IPS-18c (cell line): ENCODE results near the gene ZBTB43.
"Not testable (repeated sequence)": the region's sequence is repeated elsewhere in the genome, so short reads cannot be mapped to it uniquely, and the experiment has no call there.

ENCODE experiments used
- H3K4me3 ChIP-seq: 2 replicates; pipeline ENCODE4 v1.7.0; 2013; ENCODE audit warnings: low read depth, mild to moderate bottlenecking, low read length, moderate library complexity; ENCODE audit not compliant: insufficient read depth
- H3K9me3 ChIP-seq: one replicate; pipeline ENCODE4 v1.6.1; 2013; ENCODE audit warnings: mild to moderate bottlenecking, low read length, moderate library complexity; ENCODE audit not compliant: control insufficient read depth, insufficient read depth

Gene ZBTB43, protein sequence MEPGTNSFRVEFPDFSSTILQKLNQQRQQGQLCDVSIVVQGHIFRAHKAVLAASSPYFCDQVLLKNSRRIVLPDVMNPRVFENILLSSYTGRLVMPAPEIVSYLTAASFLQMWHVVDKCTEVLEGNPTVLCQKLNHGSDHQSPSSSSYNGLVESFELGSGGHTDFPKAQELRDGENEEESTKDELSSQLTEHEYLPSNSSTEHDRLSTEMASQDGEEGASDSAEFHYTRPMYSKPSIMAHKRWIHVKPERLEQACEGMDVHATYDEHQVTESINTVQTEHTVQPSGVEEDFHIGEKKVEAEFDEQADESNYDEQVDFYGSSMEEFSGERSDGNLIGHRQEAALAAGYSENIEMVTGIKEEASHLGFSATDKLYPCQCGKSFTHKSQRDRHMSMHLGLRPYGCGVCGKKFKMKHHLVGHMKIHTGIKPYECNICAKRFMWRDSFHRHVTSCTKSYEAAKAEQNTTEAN

DNA sequence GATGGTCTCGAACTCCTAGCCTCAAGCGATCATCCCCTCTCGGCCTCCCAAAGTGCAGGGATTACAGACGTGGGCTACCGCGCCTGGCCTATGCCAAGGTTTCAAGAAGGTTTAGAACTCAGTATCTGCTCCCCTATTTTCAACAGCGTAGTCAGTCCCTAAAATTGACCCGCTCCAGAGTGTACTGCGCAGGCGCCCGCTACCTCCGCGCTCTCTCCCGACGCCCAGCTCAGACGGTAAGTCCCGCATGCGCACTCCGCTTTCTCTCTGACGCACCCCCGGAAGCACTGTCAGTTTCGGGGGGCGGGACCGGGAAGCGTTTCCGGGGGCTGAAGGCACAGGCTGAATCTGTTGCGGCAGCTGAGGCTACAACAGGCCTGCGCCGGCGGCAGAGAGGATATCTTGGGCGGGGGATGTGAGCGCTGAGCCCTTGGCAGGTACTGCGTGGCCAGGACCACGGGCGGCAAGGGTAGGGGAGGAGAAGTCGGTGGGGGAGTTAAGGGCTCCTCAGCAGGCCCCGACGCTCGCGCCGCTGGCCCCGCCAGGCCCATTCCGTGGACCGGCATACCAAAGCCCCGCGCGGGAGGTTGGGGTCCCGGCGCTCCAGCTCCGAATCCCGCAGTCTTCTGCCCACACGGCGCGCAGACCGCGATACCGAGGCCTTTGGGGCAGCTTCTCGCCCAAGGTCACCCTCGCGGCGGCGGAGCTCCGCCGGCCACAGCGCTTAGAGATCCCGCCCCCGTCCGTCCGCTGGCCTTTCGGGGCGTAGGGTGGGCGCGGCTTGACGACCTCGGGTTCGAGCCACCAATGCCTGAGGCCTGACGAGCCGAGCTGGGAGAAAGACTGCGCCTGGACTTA is at the start of gene ZBTB43:
TSS of gene ZBTB43 (plus strand) at position 345 of the 858 bp plus-strand sequence. CDS start 27,470 bp downstream, outside the sequence.
- peak within 1 kb of the TSS; percentile 99 for H3K4me3 ChIP-seq

DNA sequence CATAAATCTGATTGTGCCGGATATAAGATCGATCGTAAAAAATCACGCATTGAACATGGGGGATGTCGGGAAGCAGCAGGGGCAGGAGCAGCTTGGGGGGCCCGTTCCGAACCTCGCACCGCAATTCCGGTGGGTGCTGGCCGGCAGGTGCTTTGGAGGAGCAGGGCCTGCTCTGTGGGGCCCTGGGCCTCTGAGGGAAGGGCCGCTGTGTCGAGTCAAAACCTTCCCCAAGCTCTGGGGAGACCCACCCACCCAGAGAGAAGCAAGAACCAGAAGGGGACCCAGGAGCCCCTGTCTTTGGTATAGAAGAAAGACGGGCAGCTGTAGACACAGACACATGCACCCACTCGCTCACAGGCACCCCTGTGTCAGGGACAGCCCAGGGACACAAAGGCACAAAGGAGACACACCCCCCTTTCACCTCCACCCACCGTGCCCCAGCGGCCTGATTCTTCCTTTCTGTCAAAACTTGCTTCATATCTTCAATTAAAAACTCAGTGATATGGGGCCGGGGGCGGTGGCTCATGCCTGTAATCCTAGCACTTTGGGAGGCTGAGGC is 49.4 kb upstream of the ZBTB43 start:
- H3K9me3 ChIP-seq: no peaks in the 10 kb centered on the region
- H3K4me3 ChIP-seq: no peak overlapping the region

More for the DNA sequence above, at the start of gene ZBTB43:
- no peaks in the 10 kb centered on the region for H3K9me3 ChIP-seq

DNA sequence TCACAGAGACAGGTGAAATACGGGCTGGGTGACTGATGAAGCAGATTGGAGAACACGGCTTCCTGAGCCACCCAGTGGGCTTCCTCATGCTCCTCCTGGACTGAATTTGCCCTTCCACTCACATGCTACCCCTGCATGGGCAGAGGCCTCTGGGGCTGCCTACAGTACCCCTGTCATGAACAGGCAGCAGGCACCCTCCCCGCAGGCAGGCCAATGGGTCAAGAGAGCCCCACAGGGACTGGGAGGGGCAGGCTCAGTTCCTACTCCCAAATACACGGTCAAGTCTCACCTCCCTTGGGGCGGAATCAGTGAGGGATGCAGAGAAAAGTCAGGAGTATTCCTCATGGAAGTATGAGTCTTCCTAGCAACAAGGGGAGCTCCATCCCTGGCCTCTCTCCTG is 48.6 kb upstream of the ZBTB43 start:
- H3K4me3 ChIP-seq: no peak overlapping the region
- H3K9me3 ChIP-seq: no peaks in the 10 kb centered on the region

GRCh38 chr9:126756876-126757415 is 47.9 kb upstream of the ZBTB43 start:
- Histone ChIP-seq H3K4me3 (no peak overlapping the region), H3K9me3 (no peaks in the 10 kb centered on the region)

DNA sequence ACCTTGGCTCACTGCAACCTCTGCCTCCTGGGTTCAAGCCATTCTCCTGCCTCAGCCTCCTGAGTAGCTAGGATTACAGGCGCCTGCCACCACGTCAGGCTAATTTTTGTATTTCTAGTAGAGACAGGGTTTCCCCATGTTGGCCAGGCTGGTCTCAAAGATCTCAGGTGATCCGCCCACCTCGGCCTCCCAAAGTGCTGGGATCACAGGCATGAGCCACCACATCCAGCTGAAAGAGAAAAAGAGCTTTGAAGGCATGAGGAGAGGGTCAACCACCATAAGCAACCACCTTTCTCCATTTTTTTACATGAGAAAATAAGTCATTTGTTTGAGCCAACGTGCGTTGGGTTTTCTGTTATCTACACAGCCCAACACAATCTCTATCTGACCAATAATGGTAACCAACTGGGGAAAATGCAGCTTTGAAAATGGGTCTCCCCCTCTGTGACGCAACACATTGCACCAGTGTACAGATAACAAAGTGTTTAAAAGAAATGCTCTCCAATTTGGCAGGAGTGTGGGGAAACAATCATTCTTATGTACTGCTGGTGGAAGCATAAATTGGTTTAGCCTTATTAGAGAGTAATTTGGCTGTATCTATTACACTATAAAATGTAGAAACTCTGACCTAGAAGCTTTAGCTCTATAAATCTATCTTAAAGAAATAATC is 45.8 kb upstream of the ZBTB43 start:
- no peak overlapping the region for H3K4me3 ChIP-seq

DNA sequence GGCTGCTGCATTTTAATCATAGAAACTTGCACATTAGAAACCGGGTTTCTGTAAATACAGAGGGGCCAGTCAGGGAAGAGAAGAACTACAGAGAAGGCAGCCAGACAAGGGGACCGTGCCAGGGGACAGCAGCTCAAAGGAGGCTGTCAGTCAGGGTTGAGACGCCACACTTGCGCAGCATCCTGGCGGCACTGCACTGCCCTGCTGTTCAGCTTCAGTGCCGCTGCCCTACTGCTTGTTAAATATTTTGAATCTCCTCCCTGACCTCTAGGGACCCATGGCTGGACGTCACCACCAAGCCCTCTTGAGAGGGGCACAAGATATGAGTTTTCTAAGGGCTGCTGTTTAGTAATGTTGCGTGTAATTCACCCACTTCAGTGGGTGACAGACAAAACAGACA is 43.6 kb upstream of the ZBTB43 start:
- Histone ChIP-seq H3K9me3 (no peaks in the 10 kb centered on the region), H3K4me3 (no peak overlapping the region)

More for the DNA sequence above, 45.8 kb upstream of the ZBTB43 start:
- H3K9me3 ChIP-seq: no peaks in the 10 kb centered on the region

- Histone ChIP-seq H3K4me3 (no peak overlapping the region), H3K9me3 (no peaks in the 10 kb centered on the region)
These were observed 41.6 kb upstream of the ZBTB43 start for GRCh38 chr9:126763130-126763764.

GRCh38 chr9:126773004-126773607 is 31.7 kb upstream of the ZBTB43 start:
- peaks cover 3% of the 10 kb centered on the region for H3K9me3 ChIP-seq
- H3K4me3 ChIP-seq: no peak overlapping the region

- peaks cover 5% of the 10 kb centered on the region for H3K9me3 ChIP-seq
- no peak overlapping the region for H3K4me3 ChIP-seq
These were observed 28.9 kb upstream of the ZBTB43 start for GRCh38 chr9:126775926-126776325.

DNA sequence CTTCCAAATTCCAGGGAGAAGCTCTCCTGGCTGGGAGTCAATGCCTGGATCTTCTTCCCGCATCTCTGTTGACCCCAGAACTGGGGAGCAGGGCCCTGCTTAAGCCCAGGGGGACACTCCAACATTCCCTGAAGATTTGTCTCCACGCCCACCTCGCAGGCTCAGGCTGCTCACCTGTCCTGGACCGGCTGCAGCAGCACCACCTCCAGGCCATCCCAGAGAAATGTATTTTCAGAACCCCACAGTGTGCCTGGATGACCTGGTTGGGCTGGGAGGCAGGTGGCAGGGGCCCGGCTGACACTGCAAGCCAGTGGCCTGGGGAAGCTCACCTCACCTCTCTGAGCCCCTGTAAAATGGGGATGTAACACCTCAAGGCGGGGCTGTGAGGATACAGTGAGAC is 27.1 kb upstream of the ZBTB43 start:
- H3K9me3 ChIP-seq: peaks cover 5% of the 10 kb centered on the region
- H3K4me3 ChIP-seq: no peak overlapping the region

DNA sequence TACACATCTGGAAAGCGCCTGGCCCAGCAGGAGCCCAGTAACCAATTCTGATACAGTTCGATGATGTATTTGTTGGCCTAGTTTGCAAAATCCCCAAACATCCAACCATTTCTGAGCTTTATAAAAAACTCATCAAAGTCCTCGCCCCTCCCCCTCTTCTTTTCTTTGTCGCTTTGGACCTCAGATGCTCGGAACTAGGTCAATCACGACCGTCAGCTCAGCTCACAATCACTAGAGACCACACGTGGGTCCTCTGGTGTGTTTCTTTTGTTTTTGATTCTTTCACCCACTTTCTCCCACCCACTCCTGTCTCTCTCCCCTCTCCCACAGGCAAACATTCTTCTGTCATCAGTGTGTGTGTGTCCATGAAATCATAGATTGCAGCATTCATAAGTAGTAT is 26.7 kb upstream of the ZBTB43 start:
- Histone ChIP-seq H3K9me3 (peaks cover 5% of the 10 kb centered on the region), H3K4me3 (no peak overlapping the region)

GRCh38 chr9:126778696-126779095 is 26.1 kb upstream of the ZBTB43 start:
- H3K9me3 ChIP-seq, H3K4me3 ChIP-seq: not testable (repeated sequence)

- Histone ChIP-seq H3K4me3 (no peak overlapping the region), H3K9me3 (peaks cover 2% of the 10 kb centered on the region)
These were observed 23.4 kb upstream of the ZBTB43 start for GRCh38 chr9:126781186-126782052.

- peaks cover 2% of the 10 kb centered on the region for H3K9me3 ChIP-seq
- no peak overlapping the region; the same call in 1 of the 2 replicates for H3K4me3 ChIP-seq
These were observed 22.8 kb upstream of the ZBTB43 start for GRCh38 chr9:126782053-126782388.

DNA sequence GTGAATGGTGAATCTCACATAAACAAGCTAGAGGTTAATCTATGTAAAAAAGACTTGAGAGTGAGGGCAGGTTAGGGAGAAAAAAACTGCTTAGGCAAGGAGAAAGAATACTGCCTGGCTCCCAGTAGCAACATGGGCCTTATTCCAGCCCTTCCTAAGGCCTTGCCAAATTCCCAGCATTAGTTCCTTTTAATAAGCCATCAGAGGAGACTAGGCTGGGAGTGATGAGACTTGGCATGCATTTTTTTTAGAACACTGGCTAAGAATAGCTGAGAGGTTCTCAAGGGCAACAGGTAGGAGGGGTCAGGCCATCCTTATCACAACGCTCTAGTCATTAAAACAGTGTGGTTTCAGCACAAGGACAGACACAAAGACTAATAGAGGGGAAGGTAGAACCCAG is 20.9 kb upstream of the ZBTB43 start:
- no peaks in the 10 kb centered on the region for H3K9me3 ChIP-seq
- no peak overlapping the region for H3K4me3 ChIP-seq
